Left hindlimb (tissue), 1 donor: ENCODE results near the gene MCC.
"Not testable (repeated sequence)": the region's sequence is repeated elsewhere in the genome, so short reads cannot be mapped to it uniquely, and the experiment has no call there.

ENCODE experiments used
- DNase-seq: peaks from one replicate; pipeline ENCODE4 v3.0.0-alpha.2; 2018

The MCC gene

GRCh38 chr5:113405530-113405929 is 82.7 kb downstream of the MCC start:
- no peak for DNase-seq

GRCh38 chr5:113404269-113404668 is 84.0 kb downstream of the MCC start:
- DNase-seq = no peak

GRCh38 chr5:113397986-113398385 is 90.3 kb downstream of the MCC start:
- DNase-seq = not testable (repeated sequence)

GRCh38 chr5:113397046-113397445 is 91.2 kb downstream of the MCC start:
- no peak for DNase-seq

GRCh38 chr5:113394658-113395057 is 93.6 kb downstream of the MCC start:
- no peak for DNase-seq

GRCh38 chr5:113390224-113390623 is 98.0 kb downstream of the MCC start:
- DNase-seq = no peak

- DNase-seq = no peak
These were observed 99.1 kb downstream of the MCC start for GRCh38 chr5:113389116-113389515.

- no peak for DNase-seq
These were observed 100.4 kb downstream of the MCC start for GRCh38 chr5:113387844-113388243.

- no peak for DNase-seq
These were observed 103.4 kb downstream of the MCC start for GRCh38 chr5:113384782-113385285.

- DNase-seq = no peak
These were observed 105.5 kb downstream of the MCC start for GRCh38 chr5:113382731-113383130.

- no peak for DNase-seq
These were observed 106.5 kb downstream of the MCC start for GRCh38 chr5:113381791-113382190.

GRCh38 chr5:113380807-113381326 is 107.4 kb downstream of the MCC start:
- DNase-seq = no peak

- DNase-seq = no peak
These were observed 108.1 kb downstream of the MCC start for GRCh38 chr5:113379936-113380806.

GRCh38 chr5:113378959-113379541 is 109.2 kb downstream of the MCC start:
- peak; percentile 36 for DNase-seq

- DNase-seq = no peak
These were observed 109.7 kb downstream of the MCC start for GRCh38 chr5:113378514-113378913.

- no peak for DNase-seq
These were observed 110.2 kb downstream of the MCC start for GRCh38 chr5:113378081-113378480.

GRCh38 chr5:113376640-113377039 is 111.6 kb downstream of the MCC start:
- no peak for DNase-seq

GRCh38 chr5:113375480-113376060 is 112.7 kb downstream of the MCC start:
- DNase-seq = no peak

- no peak for DNase-seq
These were observed 114.8 kb downstream of the MCC start for GRCh38 chr5:113373426-113373825.

GRCh38 chr5:113371721-113372196 is 116.5 kb downstream of the MCC start:
- no peak for DNase-seq

- DNase-seq = no peak
These were observed 120.7 kb downstream of the MCC start for GRCh38 chr5:113367586-113367985.

- no peak for DNase-seq
These were observed 123.8 kb downstream of the MCC start for GRCh38 chr5:113364466-113364865.

GRCh38 chr5:113361701-113362100 is 126.6 kb downstream of the MCC start:
- DNase-seq = no peak
